GM20000 (cell line): ENCODE measurements around the gene DHX30.
"Not testable (repeated sequence)": the region's sequence is repeated elsewhere in the genome, so short reads cannot be mapped to it uniquely, and the experiment has no call there.

Experiments used
- DNase-seq: peaks from one replicate; pipeline ENCODE4 v3.0.0; 2012; ENCODE audit warnings: low spot score
- TF ChIP-seq, protein P1 (sequence below): IDR thresholded peaks from 2 replicates; pipeline ENCODE4 v1.5.1; 2012; ENCODE audit warnings: mild to moderate bottlenecking, control low read depth; ENCODE audit errors: extremely low read depth, missing control alignments

The DHX30 gene

DNA sequence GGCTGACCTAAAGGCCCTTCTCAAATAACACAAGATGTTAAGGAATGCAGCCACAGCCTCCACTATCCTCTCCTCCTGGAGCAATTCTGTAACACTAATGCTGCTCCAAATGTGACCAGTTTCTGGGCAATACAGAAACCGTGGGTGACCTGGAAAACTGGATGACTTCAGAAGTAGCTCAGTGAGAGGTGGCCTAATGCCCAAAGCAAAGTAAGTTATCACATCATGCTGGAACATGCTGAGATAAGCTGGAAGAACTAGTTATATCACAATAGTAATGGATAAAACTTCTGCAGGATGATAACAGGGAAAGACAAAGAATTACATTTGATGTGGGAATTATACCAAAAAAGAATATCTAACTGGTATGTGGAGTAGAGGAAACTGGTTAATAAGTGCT is 72.0 kb downstream of the DHX30 start:
- TF ChIP-seq, protein P1, sequence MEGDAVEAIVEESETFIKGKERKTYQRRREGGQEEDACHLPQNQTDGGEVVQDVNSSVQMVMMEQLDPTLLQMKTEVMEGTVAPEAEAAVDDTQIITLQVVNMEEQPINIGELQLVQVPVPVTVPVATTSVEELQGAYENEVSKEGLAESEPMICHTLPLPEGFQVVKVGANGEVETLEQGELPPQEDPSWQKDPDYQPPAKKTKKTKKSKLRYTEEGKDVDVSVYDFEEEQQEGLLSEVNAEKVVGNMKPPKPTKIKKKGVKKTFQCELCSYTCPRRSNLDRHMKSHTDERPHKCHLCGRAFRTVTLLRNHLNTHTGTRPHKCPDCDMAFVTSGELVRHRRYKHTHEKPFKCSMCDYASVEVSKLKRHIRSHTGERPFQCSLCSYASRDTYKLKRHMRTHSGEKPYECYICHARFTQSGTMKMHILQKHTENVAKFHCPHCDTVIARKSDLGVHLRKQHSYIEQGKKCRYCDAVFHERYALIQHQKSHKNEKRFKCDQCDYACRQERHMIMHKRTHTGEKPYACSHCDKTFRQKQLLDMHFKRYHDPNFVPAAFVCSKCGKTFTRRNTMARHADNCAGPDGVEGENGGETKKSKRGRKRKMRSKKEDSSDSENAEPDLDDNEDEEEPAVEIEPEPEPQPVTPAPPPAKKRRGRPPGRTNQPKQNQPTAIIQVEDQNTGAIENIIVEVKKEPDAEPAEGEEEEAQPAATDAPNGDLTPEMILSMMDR = no peak
- no peak for DNase-seq

DNA sequence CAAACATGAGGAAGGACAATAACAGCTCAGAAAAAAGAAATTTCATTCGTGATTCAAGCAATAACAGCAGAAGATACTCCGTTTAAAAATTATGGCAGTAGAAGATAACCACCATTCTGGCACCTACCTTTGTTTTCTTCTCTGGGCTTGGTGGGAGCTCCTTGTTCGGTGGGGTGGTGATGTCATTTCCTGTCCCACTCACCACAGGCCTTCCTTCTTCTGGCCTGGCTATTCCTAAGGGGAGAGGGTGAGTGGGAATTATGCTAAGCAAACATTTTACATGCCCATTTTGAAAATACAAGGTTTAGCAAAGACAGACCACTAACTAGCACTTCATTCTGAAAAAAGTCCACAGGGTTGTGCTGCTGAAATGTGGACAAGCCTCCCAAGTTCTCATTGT is 74.4 kb downstream of the DHX30 start:
- TF ChIP-seq, protein P1 = no peak
- DNase-seq = no peak

DNA sequence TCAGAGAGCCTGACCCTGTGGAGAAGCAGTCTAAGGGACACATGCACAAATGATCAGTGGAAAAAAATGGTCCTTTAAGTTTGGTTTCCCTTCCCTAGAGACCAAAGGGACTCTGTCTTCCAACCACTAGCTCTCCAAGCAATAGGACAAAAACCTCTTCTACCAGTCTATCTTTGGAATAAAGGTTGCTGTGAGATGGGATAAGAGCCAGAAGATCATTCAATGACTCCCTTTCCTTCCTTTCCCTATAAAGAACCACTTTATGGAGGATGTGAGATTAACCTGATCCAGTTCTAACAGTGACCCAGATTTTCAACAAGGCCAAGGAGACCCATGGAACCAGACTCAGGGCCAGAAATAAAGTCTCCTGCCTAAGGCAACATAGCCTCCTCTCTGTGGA is 74.8 kb downstream of the DHX30 start:
- TF ChIP-seq, protein P1 = no peak
- no peak for DNase-seq

GRCh38 chr3:47882338-47882737 is 79.4 kb downstream of the DHX30 start:
- no peak for DNase-seq
- TF ChIP-seq, protein P1 = no peak

- peak; percentile 49 for DNase-seq
- TF ChIP-seq, protein P1 = no peak
These were observed 81.7 kb downstream of the DHX30 start for GRCh38 chr3:47884603-47885002.

DNA sequence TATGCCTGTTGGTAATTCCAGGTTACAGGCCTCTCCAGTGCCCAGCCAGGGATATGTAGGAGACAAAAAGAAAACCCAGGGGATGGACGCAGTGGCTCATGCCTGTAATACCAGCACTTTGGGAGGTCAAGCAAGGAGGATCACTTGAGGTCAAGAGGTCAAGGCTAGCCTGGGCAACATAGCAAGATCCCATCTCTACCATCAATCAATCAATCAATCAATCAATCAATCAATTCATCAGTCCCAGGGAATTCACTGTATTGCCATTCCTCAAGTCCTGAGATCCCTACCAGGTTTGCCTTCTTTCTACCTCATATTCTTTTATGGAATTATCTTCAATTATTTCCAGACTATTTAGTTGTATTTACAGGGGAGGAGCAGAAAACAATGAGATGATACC is 82.2 kb downstream of the DHX30 start:
- TF ChIP-seq, protein P1 = no peak
- no peak for DNase-seq

DNA sequence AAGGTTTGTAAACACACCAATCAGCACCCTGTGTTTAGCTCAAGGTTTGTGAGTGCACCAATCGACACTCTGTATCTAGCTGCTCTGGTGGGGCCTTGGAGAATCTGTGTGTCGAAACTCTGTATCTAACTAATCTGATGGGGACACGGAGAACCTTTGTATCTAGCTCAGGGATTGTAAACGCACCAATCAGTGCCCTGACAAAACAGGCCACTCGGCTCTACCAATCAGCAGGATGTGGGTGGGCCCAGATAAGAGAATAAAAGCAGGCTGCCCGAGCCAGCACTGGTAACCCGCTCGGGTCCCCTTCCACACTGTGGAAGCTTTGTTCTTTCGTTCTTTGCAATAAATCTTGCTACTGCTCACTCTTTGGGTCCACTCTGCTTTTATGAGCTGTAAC is 85.1 kb downstream of the DHX30 start:
- DNase-seq = not testable (repeated sequence)

- DNase-seq = no peak
- TF ChIP-seq, protein P1 = no peak
These were observed 86.2 kb downstream of the DHX30 start for GRCh38 chr3:47888986-47889757.
